Mesenchymal stem cell (in vitro differentiated cells and primary cell): ENCODE measurements around the gene POLR1G. TPM values are rescaled to one million over a fixed set of nuclear protein-coding genes. Genes with fewer than 3 reads are reported as not detected.

Source experiments
- DNase-seq: peaks from one replicate; pipeline ENCODE4 v3.0.0-alpha.2; 2013
- H2AFZ ChIP-seq: one replicate; pipeline ENCODE4 v1.6.1; 2013; ENCODE audit warnings: low read depth, mild to moderate bottlenecking, control low read depth, inconsistent platforms, low read length, moderate library complexity
- H2AK5ac ChIP-seq: 2 replicates; pipeline ENCODE4 v1.6.1; 2013; ENCODE audit warnings: low read length, moderate library complexity, mild to moderate bottlenecking, inconsistent platforms; ENCODE audit not compliant: severe bottlenecking
- H2BK120ac ChIP-seq: one replicate; pipeline ENCODE4 v1.6.1; 2013; ENCODE audit warnings: low read depth, mild to moderate bottlenecking, inconsistent platforms, low read length, moderate library complexity
- H2BK12ac ChIP-seq, 2 experiments: one replicate each; pipeline ENCODE4 v1.6.1; 2013; ENCODE audit warnings: inconsistent platforms in 2 of 2, low read length in 2 of 2, mild to moderate bottlenecking in 2 of 2, moderate library complexity in 2 of 2, control low read depth in 1 of 2
- H2BK15ac ChIP-seq: one replicate; pipeline ENCODE4 v1.6.1; 2013; ENCODE audit warnings: mild to moderate bottlenecking, low read depth, inconsistent platforms; ENCODE audit not compliant: poor library complexity, severe bottlenecking
- H2BK5ac ChIP-seq: 2 replicates; pipeline ENCODE4 v1.6.1; 2013; ENCODE audit warnings: low read depth, mild to moderate bottlenecking, low read length, control low read depth, inconsistent platforms; ENCODE audit not compliant: poor library complexity, severe bottlenecking
- H3K14ac ChIP-seq, 2 experiments: one replicate each; pipeline ENCODE4 v1.6.1; 2013; ENCODE audit warnings: inconsistent platforms in 2 of 2, low read length in 2 of 2, control low read depth in 1 of 2, mild to moderate bottlenecking in 1 of 2, moderate library complexity in 1 of 2
- H3K18ac ChIP-seq, 2 experiments: one replicate each; pipeline ENCODE4 v1.6.1; 2013; ENCODE audit warnings: inconsistent platforms in 2 of 2, low read length in 2 of 2, control low read depth in 1 of 2, low read depth in 1 of 2, mild to moderate bottlenecking in 1 of 2
- H3K23ac ChIP-seq, 2 experiments: one replicate each; pipeline ENCODE4 v1.6.1; 2013; ENCODE audit warnings: inconsistent platforms in 2 of 2, low read length in 2 of 2, mild to moderate bottlenecking in 2 of 2, moderate library complexity in 2 of 2, control low read depth in 1 of 2
- H3K27ac ChIP-seq: 2 replicates; pipeline ENCODE4 v1.5.1; 2013; ENCODE audit warnings: mild to moderate bottlenecking, moderate library complexity, low read length, control low read depth, inconsistent platforms; ENCODE audit not compliant: poor library complexity, severe bottlenecking
- H3K27me3 ChIP-seq, 2 experiments: 2 replicates each; pipeline versions ENCODE4 v1.6.1 to v1.7.0; 2013; ENCODE audit warnings: low read length in 2 of 2, mild to moderate bottlenecking in 2 of 2, moderate library complexity in 2 of 2, control low read depth in 1 of 2, inconsistent platforms in 1 of 2; ENCODE audit not compliant: control insufficient read depth in 1 of 2, insufficient read depth in 1 of 2
- H3K36me3 ChIP-seq, 2 experiments: 2 replicates each; pipeline versions ENCODE4 v1.6.1 to v1.7.0; 2013; ENCODE audit warnings: low read length in 2 of 2, control low read depth in 1 of 2, inconsistent platforms in 1 of 2, low read depth in 1 of 2, mild to moderate bottlenecking in 1 of 2; ENCODE audit not compliant: insufficient read depth in 2 of 2, control insufficient read depth in 1 of 2
- H3K4ac ChIP-seq, 2 experiments: one replicate each; pipeline ENCODE4 v1.6.1; 2013; ENCODE audit warnings: inconsistent platforms in 2 of 2, low read length in 2 of 2, mild to moderate bottlenecking in 2 of 2, moderate library complexity in 2 of 2, control low read depth in 1 of 2, low read depth in 1 of 2
- H3K4me1 ChIP-seq: 2 replicates; pipeline ENCODE4 v1.6.1; 2013; ENCODE audit warnings: low read depth, low read length, control low read depth; ENCODE audit not compliant: control insufficient read depth, insufficient read depth
- H3K4me2 ChIP-seq: 2 replicates; pipeline ENCODE4 v1.6.1; 2013; ENCODE audit warnings: low read length, mild to moderate bottlenecking, inconsistent platforms; ENCODE audit not compliant: poor library complexity, severe bottlenecking
- H3K4me3 ChIP-seq, 2 experiments: 2 replicates each; pipeline versions ENCODE4 v1.5.1 to v1.7.0; 2013; ENCODE audit warnings: low read length in 2 of 2, mild to moderate bottlenecking in 2 of 2, control low read depth in 1 of 2, low read depth in 1 of 2; ENCODE audit not compliant: insufficient read depth in 1 of 2
- H3K79me1 ChIP-seq: replicated peaks from 2 replicates; pipeline ENCODE4 v1.6.1; 2013; ENCODE audit warnings: mild to moderate bottlenecking, control low read depth, low read length, inconsistent platforms; ENCODE audit not compliant: poor library complexity, severe bottlenecking
- H3K9ac ChIP-seq: 2 replicates; pipeline ENCODE4 v1.7.0; 2013; ENCODE audit warnings: mild to moderate bottlenecking, low read length, moderate library complexity
- H3K9me3 ChIP-seq: 2 replicates; pipeline ENCODE4 v1.7.0; 2013; ENCODE audit warnings: mild to moderate bottlenecking, low read length; ENCODE audit not compliant: control insufficient read depth
- H4K8ac ChIP-seq: one replicate; pipeline ENCODE4 v1.6.1; 2013; ENCODE audit warnings: inconsistent platforms, mild to moderate bottlenecking, low read length, moderate library complexity
- H4K91ac ChIP-seq: one replicate; pipeline ENCODE4 v1.6.1; 2013; ENCODE audit warnings: mild to moderate bottlenecking, low read length, inconsistent platforms
- WGBS: methylation state at CpG from one replicate; pipeline ENCODE4 v1.1.7; 2013; ENCODE audit warnings: mixed read lengths; 5-methylcytosine and 5-hydroxymethylcytosine counted together
- polyA plus RNA-seq, 2 experiments: library from polyadenylated mRNA; stranded (reverse); fragments of 200-250 nt; gene quantifications; one replicate each; pipeline ENCODE4 v1.2.3, GENCODE V29; 2013

Gene POLR1G, protein sequence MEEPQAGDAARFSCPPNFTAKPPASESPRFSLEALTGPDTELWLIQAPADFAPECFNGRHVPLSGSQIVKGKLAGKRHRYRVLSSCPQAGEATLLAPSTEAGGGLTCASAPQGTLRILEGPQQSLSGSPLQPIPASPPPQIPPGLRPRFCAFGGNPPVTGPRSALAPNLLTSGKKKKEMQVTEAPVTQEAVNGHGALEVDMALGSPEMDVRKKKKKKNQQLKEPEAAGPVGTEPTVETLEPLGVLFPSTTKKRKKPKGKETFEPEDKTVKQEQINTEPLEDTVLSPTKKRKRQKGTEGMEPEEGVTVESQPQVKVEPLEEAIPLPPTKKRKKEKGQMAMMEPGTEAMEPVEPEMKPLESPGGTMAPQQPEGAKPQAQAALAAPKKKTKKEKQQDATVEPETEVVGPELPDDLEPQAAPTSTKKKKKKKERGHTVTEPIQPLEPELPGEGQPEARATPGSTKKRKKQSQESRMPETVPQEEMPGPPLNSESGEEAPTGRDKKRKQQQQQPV
- 6.0 TPM for polyA plus RNA-seq (2013, experiment 1 of 2)
- 6.5 TPM for polyA plus RNA-seq (2013, experiment 2 of 2)

DNA sequence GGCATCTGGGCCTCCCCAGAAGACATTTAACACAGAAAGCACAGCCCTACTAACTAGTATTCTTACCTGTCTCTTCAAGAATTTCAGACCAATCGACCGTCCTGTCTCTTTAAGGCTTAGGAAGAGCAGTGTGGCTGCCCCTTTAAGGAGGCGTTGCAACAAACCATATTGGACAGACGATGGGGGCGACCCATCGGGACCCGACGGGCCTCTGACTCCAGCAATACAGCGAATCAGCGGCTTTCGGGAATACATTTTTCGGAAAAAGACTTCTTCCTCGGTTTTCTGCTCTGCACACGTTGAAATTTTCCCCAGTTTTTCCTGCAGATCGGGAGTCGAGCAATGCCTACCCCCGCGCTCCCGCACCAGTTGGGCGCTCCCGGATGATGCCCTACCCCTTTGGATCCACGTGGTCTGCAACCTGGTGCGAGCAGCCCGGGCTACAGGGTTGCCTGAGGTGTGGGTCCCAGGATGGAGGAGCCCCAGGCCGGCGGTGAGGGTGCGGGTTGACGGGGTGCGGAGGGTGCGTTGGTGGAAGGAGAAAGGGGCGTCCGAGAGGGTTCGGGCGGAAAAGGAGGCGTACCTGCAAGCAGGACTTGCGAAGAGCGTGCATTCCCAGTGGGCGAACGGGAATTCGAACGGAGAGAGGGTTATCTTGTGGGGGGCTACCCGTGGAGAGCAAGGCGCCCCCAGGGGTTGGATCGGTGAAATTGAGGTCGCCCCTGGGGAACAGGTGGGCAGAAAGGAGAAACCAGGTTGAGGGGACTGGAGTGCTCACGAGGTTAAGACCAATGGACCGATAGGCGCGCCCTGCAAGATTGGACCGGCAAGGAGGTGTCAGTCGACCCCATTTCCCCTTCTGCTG, at the start of gene POLR1G:
TSS of gene POLR1G (plus strand) at position 419 of the 865 bp plus-strand sequence. CDS start at position 472, 53 bp downstream.
- Histone ChIP-seq H3K27me3 (no peaks in the 10 kb centered on the region), H3K14ac (peak within 1 kb of the TSS in 1 of 2 experiments; percentile 86), H3K4me2 (peak within 1 kb of the TSS; percentile 97), H2AFZ (peak within 1 kb of the TSS; percentile 85), H3K4ac (peak within 1 kb of the TSS; percentile 57 to 88), H4K91ac (peak within 1 kb of the TSS; percentile 79), H2BK12ac (peak within 1 kb of the TSS in 1 of 2 experiments; percentile 70), H2BK120ac (peak within 1 kb of the TSS; percentile 98), H3K36me3 (peaks cover 10 to 21% of the 10 kb centered on the region in 2 experiments), H3K4me3 (peak within 1 kb of the TSS; percentile 95 to 97), H3K79me1 (peaks cover 30% of the 10 kb centered on the region), H3K18ac (peak within 1 kb of the TSS; percentile 89 to 93), H2BK5ac (peak within 1 kb of the TSS; percentile 99), H3K4me1 (peaks cover 31% of the 10 kb centered on the region), H3K9ac (peak within 1 kb of the TSS; percentile 98), H2BK15ac (peak within 1 kb of the TSS; percentile 90), H4K8ac (peak within 1 kb of the TSS; percentile 66), H3K23ac (peak within 1 kb of the TSS in 1 of 2 experiments; percentile 46), H3K27ac (peak within 1 kb of the TSS; percentile 100), H3K9me3 (no peaks in the 10 kb centered on the region), H2AK5ac (no peak within 1 kb of the TSS)
- peak; percentile 92 for DNase-seq
- WGBS, result under 1% methylated on average over 51 of the region's 51 CpGs

DNA sequence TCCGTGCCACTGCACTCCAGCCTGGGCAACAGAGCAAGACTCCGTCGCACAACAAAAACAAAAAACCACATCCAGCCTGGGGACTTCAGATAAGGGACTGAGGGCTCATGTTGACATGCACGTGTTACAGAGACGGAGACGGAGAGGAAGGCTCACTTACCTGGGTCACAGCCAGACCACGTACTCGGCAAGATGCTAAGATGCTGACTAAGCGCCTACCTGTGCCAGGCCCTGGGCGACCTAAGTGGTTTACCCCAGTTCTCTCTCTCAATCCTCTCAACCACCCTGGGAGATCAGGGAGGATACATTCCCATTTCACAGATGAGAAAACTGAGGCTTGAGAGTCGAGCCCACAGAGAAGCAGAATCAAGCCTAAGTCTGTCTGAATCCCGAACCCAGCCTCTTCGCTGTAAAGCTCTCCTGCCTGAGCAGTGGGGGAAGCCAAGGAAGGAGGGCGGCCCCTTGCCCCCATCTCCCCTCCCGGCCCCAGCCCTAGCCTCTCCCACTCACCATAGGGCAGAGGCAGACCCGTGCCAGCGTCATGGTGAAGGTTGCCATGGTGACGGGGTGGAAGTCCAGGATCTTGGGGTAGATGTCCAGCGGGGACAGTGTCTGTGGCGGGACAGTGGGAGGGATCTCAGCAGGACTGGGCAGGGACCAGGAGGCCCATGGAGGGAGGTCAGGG, 49.5 kb upstream of the POLR1G start:
- Histone ChIP-seq H3K4ac (no peak overlapping the region), H2AFZ (no peak overlapping the region), H2BK15ac (no peak overlapping the region), H3K27ac (no peak overlapping the region), H3K9ac (no peak overlapping the region), H3K4me2 (no peak overlapping the region), H3K4me3 (no peak overlapping the region), H3K18ac (no peak overlapping the region), H4K8ac (no peak overlapping the region), H2BK120ac (no peak overlapping the region), H2BK12ac (no peak overlapping the region), H4K91ac (no peak overlapping the region), H3K36me3 (peaks cover 79 to 86% of the 10 kb centered on the region in 2 experiments), H3K23ac (no peak overlapping the region), H2BK5ac (no peak overlapping the region), H3K79me1 (peaks cover 29% of the 10 kb centered on the region), H2AK5ac (no peak overlapping the region), H3K9me3 (no peaks in the 10 kb centered on the region), H3K27me3 (no peaks in the 10 kb centered on the region), H3K14ac (no peak overlapping the region), H3K4me1 (no peaks in the 10 kb centered on the region)
- 94% methylated on average over 18 of the region's 20 CpGs for WGBS
- no peak for DNase-seq

DNA sequence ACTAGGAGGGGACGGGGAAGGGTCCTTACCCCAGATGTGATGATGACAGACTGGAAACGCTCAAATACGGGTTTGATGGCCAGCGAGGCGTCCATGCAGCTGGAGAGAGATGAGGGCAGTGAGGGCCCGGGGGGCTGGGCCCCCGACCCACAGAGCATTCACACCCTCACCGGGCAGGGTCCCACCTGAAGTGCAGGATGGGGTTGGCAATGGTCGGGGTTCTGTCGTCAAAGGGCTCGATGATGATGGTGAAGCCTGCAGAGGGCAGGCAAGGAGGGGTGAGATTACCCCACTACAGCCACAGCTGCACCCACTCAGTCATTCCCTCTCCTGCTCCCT, 49.0 kb upstream of the POLR1G start:
- Histone ChIP-seq H2BK12ac (no peak overlapping the region), H2AK5ac (no peak overlapping the region), H2BK120ac (no peak overlapping the region), H3K36me3 (peaks cover 79 to 86% of the 10 kb centered on the region in 2 experiments), H3K4me1 (no peaks in the 10 kb centered on the region), H3K18ac (no peak overlapping the region), H3K79me1 (peaks cover 32% of the 10 kb centered on the region), H3K14ac (no peak overlapping the region), H3K4me2 (no peak overlapping the region), H2BK5ac (no peak overlapping the region), H3K4me3 (no peak overlapping the region), H3K27ac (no peak overlapping the region), H3K9ac (no peak overlapping the region), H3K4ac (no peak overlapping the region), H2AFZ (no peak overlapping the region), H2BK15ac (no peak overlapping the region), H3K27me3 (no peaks in the 10 kb centered on the region), H4K91ac (no peak overlapping the region), H3K9me3 (no peaks in the 10 kb centered on the region), H4K8ac (no peak overlapping the region), H3K23ac (no peak overlapping the region)
- 95% methylated on average over 11 of the region's 11 CpGs for WGBS
- no peak for DNase-seq
